Endothelial cell of umbilical vein (primary cell): ENCODE measurements around the gene PRSS48. TPM values are rescaled to one million over a fixed set of nuclear protein-coding genes. Genes with fewer than 3 reads are reported as not detected.

Source experiments
- BruUV-seq: library from RNA; stranded (reverse); fragments of 400-500 nt; replicated peaks from 2 replicates; lab custom pipeline; 2021; lab: Mats Ljungman, UMichigan
- CTCF ChIA-PET: fragments of 300-600, 350-600 bp; sonication (Branson Sonifier 250); formaldehyde crosslinking; loops from one replicate; lab custom pipeline; 2021; ENCODE audit warnings: antibody characterized with exemption, inconsistent platforms; lab: Charles Lee
- POLR2A ChIA-PET: fragments of 300-600, 350-600 bp; sonication (Branson Sonifier 250); formaldehyde crosslinking; loops from one replicate; lab custom pipeline; 2021; ENCODE audit warnings: antibody characterized with exemption, inconsistent platforms; lab: Charles Lee
- DNase-seq: peaks from one replicate; pipeline ENCODE4 v3.0.0-alpha.2; 2011; ENCODE audit warnings: low read depth, low spot score
- FAIRE-seq: peaks from 2 replicates; lab custom pipeline; 2011; peaks lifted over from hg19 to GRCh38; lab: Jason Lieb, UNC
- H2AFZ ChIP-seq: 2 replicates; pipeline ENCODE4 v1.6.0; 2012; ENCODE audit warnings: low read depth, low read length, control low read depth, inconsistent platforms
- H3K27ac ChIP-seq: 2 replicates; pipeline ENCODE4 v1.5.1; 2011; ENCODE audit warnings: low read depth, mild to moderate bottlenecking, control low read depth, low read length, moderate library complexity; ENCODE audit not compliant: insufficient read depth
- H3K27me3 ChIP-seq, 2 experiments: 2 replicates each; pipeline versions ENCODE4 v1.6.0 to v1.6.1; 2011; ENCODE audit warnings: low read length in 2 of 2, mixed read lengths in 1 of 2; ENCODE audit not compliant: control insufficient read depth in 2 of 2, insufficient read depth in 2 of 2
- H3K36me3 ChIP-seq, 2 experiments: 2 replicates in 1 of 2; 3 replicates in 1 of 2; pipeline ENCODE4 v1.5.1; 2011; ENCODE audit warnings: low read length in 2 of 2, mild to moderate bottlenecking in 1 of 2, moderate library complexity in 1 of 2; ENCODE audit not compliant: control insufficient read depth in 2 of 2, insufficient read depth in 2 of 2; ENCODE audit errors: extremely low read depth in 1 of 2
- H3K4me1 ChIP-seq: 3 replicates; pipeline ENCODE4 v1.5.1; 2011; ENCODE audit warnings: mild to moderate bottlenecking, low read length; ENCODE audit not compliant: control insufficient read depth, insufficient read depth; ENCODE audit errors: extremely low read depth
- H3K4me2 ChIP-seq: 2 replicates; pipeline ENCODE4 v1.6.1; 2011; ENCODE audit warnings: low read length, control low read depth, mixed read lengths; ENCODE audit not compliant: insufficient read depth
- H3K4me3 ChIP-seq, 3 experiments: fragments of 200-600 bp in 1 of 3; sonication (generic), shearing (Covaris generic) in 1 of 3; replicated peaks in 1 of 3; 2 replicates each; pipeline ENCODE4 v1.5.1; 2011 to 2016; ENCODE audit warnings: control low read depth in 3 of 3, low read length in 3 of 3, mild to moderate bottlenecking in 2 of 3, inconsistent platforms in 1 of 3, low read depth in 1 of 3, moderate library complexity in 1 of 3; ENCODE audit not compliant: insufficient read depth in 1 of 3
- H3K79me2 ChIP-seq: 2 replicates; pipeline ENCODE4 v1.6.0; 2012; ENCODE audit warnings: low read length, inconsistent platforms; ENCODE audit not compliant: control insufficient read depth, insufficient read depth
- H3K9ac ChIP-seq: replicated peaks from 2 replicates; pipeline ENCODE3; 2011; ENCODE audit warnings: low read length, control low read depth; ENCODE audit not compliant: insufficient read depth; ENCODE audit errors: extremely low read depth
- H3K9me1 ChIP-seq: replicated peaks from 3 replicates; pipeline ENCODE4 v1.6.0; 2011; ENCODE audit warnings: mild to moderate bottlenecking, low read length; ENCODE audit not compliant: control insufficient read depth, insufficient read depth; ENCODE audit errors: extremely low read depth
- H3K9me3 ChIP-seq: replicated peaks from 2 replicates; pipeline ENCODE4 v1.5.1; 2012; ENCODE audit warnings: low read length, inconsistent platforms; ENCODE audit not compliant: control insufficient read depth, insufficient read depth
- H4K20me1 ChIP-seq: replicated peaks from 2 replicates; pipeline ENCODE3; 2011; ENCODE audit warnings: mild to moderate bottlenecking, low read length; ENCODE audit not compliant: control insufficient read depth, insufficient read depth; ENCODE audit errors: extremely low read depth
- EZH2 ChIP-seq: IDR thresholded peaks from 2 replicates; pipeline ENCODE4 v1.6.1; 2012; ENCODE audit warnings: borderline replicate concordance, low read depth, mild to moderate bottlenecking, moderate library complexity, low read length, inconsistent platforms; ENCODE audit not compliant: severe bottlenecking
- GATA2 ChIP-seq: IDR thresholded peaks from 2 replicates; pipeline ENCODE4 v1.7.0; 2011; ENCODE audit warnings: low read depth, mild to moderate bottlenecking, moderate library complexity, mixed read lengths, low read length; ENCODE audit not compliant: insufficient read length, insufficient read depth
- JUN ChIP-seq: IDR thresholded peaks from 2 replicates; pipeline ENCODE4 v1.6.1; 2011; ENCODE audit warnings: borderline replicate concordance, low read depth; ENCODE audit not compliant: insufficient read length, insufficient read depth
- MYC ChIP-seq: IDR thresholded peaks from one replicate; pipeline ENCODE4 v1.6.1; 2011; ENCODE audit warnings: mild to moderate bottlenecking, low read depth, low read length
- POLR2A ChIP-seq: IDR thresholded peaks from 2 replicates; pipeline ENCODE4 v1.6.1; 2012; ENCODE audit warnings: low read depth, mild to moderate bottlenecking, control low read depth, low read length
- POLR2AphosphoS5 ChIP-seq: IDR thresholded peaks from 2 replicates; pipeline ENCODE4 v1.6.1; 2012; ENCODE audit warnings: low read depth, mild to moderate bottlenecking, control low read depth, low read length, moderate library complexity; ENCODE audit not compliant: insufficient read depth
- dilution Hi-C: fragments of 300-500 bp; cut with MboI; formaldehyde crosslinking; loops from one replicate; pipeline ENCODE4 v1.15.0; 2019; ENCODE audit warnings: low sequenced_read_pairs; ENCODE audit not compliant: extremely low pct_ligation_motif_present
- intact Hi-C: fragments of 100-400 bp; cut with micrococcal nuclease; formaldehyde crosslinking; loops from one replicate; pipeline ENCODE4 v1.10.0; 2022
- polyA plus RNA-seq, 4 experiments: library from polyadenylated mRNA; depleted of rRNA in 3 of 4; stranded (reverse) in 3 of 4; unstranded in 1 of 4; fragments of >200 nt; gene quantifications; 2 replicates each; pipeline versions ENCODE4 v1.2.1 to v1.2.3, GENCODE V29; 2011 to 2012; ENCODE audit warnings: missing spikeins in 1 of 4
- total RNA-seq: library from RNA; stranded (reverse); gene quantifications from 2 replicates; pipeline ENCODE4 v1.2.3, GENCODE V29; 2021
- TF ChIP-seq, protein P1 (sequence below): IDR thresholded peaks from 2 replicates; pipeline ENCODE4 v1.6.1; 2011; ENCODE audit not compliant: insufficient read depth, insufficient read length
- TF ChIP-seq, protein P2 (sequence below), 2 donors: IDR thresholded peaks; 1 replicate in 1 of 2; 2 replicates in 1 of 2; pipeline ENCODE4 v1.5.1; 2011; ENCODE audit warnings: low read length in 2 of 2, mild to moderate bottlenecking in 2 of 2, moderate library complexity in 2 of 2, control low read depth in 1 of 2, inconsistent platforms in 1 of 2, low read depth in 1 of 2; ENCODE audit not compliant: insufficient read depth in 1 of 2; ENCODE audit errors: extremely low read depth in 1 of 2

Gene PRSS48
- total and polyA plus RNA-seq, 2 donors (not counting 3 experiments of a cell fraction or from before 2014, with no cell fraction given) = not detected

DNA sequence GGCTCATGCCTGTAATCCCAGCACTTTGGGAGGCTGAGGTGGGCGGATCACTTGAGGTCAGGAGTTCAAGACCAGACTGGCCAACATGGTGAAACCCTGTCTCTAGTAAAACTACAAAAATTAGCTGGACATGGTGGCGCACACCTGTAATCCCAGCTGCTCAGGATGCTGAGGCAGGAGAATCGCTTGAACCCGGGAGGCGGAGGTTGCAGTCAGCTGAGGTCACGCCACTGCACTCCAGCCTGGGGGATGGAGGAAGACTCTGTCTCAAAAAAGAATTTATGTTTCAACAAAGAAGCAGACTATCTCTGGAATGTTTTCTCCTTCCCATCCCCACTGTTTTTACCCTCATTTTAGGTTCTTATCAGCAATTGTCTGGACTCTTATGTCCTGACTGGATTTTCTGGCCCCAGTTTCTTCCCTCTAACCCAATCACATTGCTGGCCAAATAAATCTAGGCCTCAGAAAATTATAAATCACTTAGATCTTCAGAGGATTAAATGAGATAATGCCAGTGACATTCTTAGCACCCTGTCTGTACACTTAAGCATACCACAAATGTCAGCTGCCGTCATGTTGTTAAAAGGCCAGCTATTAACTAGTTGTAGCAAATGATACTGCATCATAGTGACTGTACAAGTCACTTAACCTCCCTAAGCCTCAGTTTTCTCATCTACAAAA is 44.9 kb upstream of the PRSS48 start:
- peaks cover 17% of the 10 kb centered on the region for H3K4me1 ChIP-seq
- no peaks in the 10 kb centered on the region for H3K27me3 ChIP-seq
- no peaks in the 10 kb centered on the region for H3K36me3 ChIP-seq
- no peaks in the 10 kb centered on the region for H3K9me3 ChIP-seq
- no peak overlapping the region for H3K9ac ChIP-seq
- no peak overlapping the region for H2AFZ ChIP-seq
- no TSS peak for BruUV-seq
- DNase-seq (no peak), FAIRE-seq (no peak)
- H3K79me2 ChIP-seq = no peaks in the 10 kb centered on the region
- ChIA-PET POLR2A (no interaction called here), CTCF (no interaction called here)
- no peak for TF ChIP-seq JUN
- TF ChIP-seq, protein P1, sequence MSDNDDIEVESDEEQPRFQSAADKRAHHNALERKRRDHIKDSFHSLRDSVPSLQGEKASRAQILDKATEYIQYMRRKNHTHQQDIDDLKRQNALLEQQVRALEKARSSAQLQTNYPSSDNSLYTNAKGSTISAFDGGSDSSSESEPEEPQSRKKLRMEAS = no peak
- no peaks in the 10 kb centered on the region for H3K9me1 ChIP-seq
- dilution Hi-C loops (no loop called here), intact Hi-C loops (no loop called here)
- H4K20me1 ChIP-seq = no peaks in the 10 kb centered on the region
- H3K27ac ChIP-seq = no peak overlapping the region
- no peak overlapping the region for H3K4me2 ChIP-seq
- H3K4me3 ChIP-seq = no peak overlapping the region

DNA sequence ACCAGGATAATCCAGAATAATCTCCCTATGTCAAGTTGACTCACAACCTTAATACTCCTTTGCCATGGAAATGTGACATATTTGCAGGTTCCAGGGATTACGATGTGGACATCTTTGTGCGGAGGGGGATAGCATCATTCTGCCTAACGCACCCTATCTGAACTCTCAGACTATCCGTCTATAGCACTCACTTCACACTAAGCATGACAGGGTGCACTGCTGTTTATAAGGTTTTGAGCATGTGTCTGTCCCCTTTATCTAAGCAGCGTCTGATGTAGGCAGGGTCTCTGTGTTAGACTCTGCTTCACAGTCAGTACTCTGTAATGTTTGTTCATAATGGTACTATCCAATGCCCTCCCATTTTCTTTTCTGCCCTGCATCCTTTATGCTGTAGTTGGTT is 43.4 kb upstream of the PRSS48 start:
- FAIRE-seq = no peak
- H3K79me2 ChIP-seq = no peaks in the 10 kb centered on the region
- ChIA-PET CTCF (no interaction called here), POLR2A (no interaction called here)
- no peak for DNase-seq
- peaks cover 8% of the 10 kb centered on the region for H3K4me1 ChIP-seq
- H3K9ac ChIP-seq = no peak overlapping the region
- dilution Hi-C loops (no loop called here), intact Hi-C loops (no loop called here)
- BruUV-seq = no TSS peak
- no peaks in the 10 kb centered on the region for H4K20me1 ChIP-seq
- no peaks in the 10 kb centered on the region for H3K27me3 ChIP-seq
- no peak for TF ChIP-seq POLR2A
- no peak for TF ChIP-seq MYC
- no peak for TF ChIP-seq GATA2
- TF ChIP-seq POLR2AphosphoS5 = no peak
- TF ChIP-seq, protein P2, sequence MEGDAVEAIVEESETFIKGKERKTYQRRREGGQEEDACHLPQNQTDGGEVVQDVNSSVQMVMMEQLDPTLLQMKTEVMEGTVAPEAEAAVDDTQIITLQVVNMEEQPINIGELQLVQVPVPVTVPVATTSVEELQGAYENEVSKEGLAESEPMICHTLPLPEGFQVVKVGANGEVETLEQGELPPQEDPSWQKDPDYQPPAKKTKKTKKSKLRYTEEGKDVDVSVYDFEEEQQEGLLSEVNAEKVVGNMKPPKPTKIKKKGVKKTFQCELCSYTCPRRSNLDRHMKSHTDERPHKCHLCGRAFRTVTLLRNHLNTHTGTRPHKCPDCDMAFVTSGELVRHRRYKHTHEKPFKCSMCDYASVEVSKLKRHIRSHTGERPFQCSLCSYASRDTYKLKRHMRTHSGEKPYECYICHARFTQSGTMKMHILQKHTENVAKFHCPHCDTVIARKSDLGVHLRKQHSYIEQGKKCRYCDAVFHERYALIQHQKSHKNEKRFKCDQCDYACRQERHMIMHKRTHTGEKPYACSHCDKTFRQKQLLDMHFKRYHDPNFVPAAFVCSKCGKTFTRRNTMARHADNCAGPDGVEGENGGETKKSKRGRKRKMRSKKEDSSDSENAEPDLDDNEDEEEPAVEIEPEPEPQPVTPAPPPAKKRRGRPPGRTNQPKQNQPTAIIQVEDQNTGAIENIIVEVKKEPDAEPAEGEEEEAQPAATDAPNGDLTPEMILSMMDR (IDR thresholded peaks at IDR 0.05; ENCODE audit: extremely low read depth in 1 of 2, insufficient read depth in 1 of 2, low read depth in 1 of 2, low read length in 2 of 2) = no peak
- no peak for TF ChIP-seq JUN
- TF ChIP-seq, protein P1 = no peak
- TF ChIP-seq EZH2 = no peak
- H3K36me3 ChIP-seq = no peaks in the 10 kb centered on the region
- H2AFZ ChIP-seq = no peak overlapping the region
- no peak overlapping the region for H3K27ac ChIP-seq
- no peaks in the 10 kb centered on the region for H3K9me1 ChIP-seq
- H3K4me2 ChIP-seq = no peak overlapping the region
- no peak overlapping the region for H3K4me3 ChIP-seq
- no peaks in the 10 kb centered on the region for H3K9me3 ChIP-seq
